HEK293 (cell line): ENCODE measurements around the gene NPEPL1.

Experiments
- CTCF ChIA-PET: fragments of 350-600 bp; formaldehyde crosslinking; extraction: SDS; loops from one replicate; lab custom pipeline; 2021; ENCODE audit warnings: antibody characterized with exemption; lab: Yijun Ruan, JAX
- POLR2A ChIA-PET: fragments of 300-600 bp; formaldehyde crosslinking; extraction: SDS; loops from one replicate; lab custom pipeline; 2020; ENCODE audit warnings: antibody characterized with exemption, inconsistent platforms; lab: Yijun Ruan, JAX
- H3K27ac ChIP-seq: fragments of 200-500 bp; sonication (Bioruptor generic); 2 replicates; pipeline ENCODE4 v1.5.1; 2014; ENCODE audit warnings: low read depth, low read length, control low read depth, inconsistent platforms; ENCODE audit errors: extremely low read depth
- H3K36me3 ChIP-seq, 2 experiments: fragments of 200-500 bp in 1 of 2; sonication (Bioruptor generic) in 1 of 2; 1 replicate in 1 of 2; 2 replicates in 1 of 2; pipeline ENCODE4 v1.5.1; 2014 to 2017; ENCODE audit warnings: inconsistent platforms in 2 of 2, low read length in 2 of 2; ENCODE audit not compliant: control insufficient read depth in 2 of 2, insufficient read depth in 1 of 2
- H3K4me1 ChIP-seq: fragments of 200-500 bp; sonication (Bioruptor generic); 2 replicates; pipeline ENCODE4 v1.5.1; 2014; ENCODE audit warnings: mild to moderate bottlenecking, low read length, inconsistent platforms; ENCODE audit not compliant: control insufficient read depth, insufficient read depth
- H3K4me3 ChIP-seq: 2 replicates; pipeline ENCODE4 v1.5.1; 2011; ENCODE audit warnings: low read depth, mild to moderate bottlenecking, control low read depth, low read length, moderate library complexity
- H3K9me3 ChIP-seq: fragments of 200-500 bp; sonication (Bioruptor generic); 2 replicates; pipeline ENCODE4 v1.5.1; 2014; ENCODE audit warnings: low read depth, low read length, inconsistent platforms; ENCODE audit not compliant: control insufficient read depth, insufficient read depth
- BCL11A ChIP-seq: fragments of 450-650 bp; formaldehyde crosslinking; IDR thresholded peaks from 2 replicates; pipeline ENCODE4 v1.5.1; 2016; ENCODE audit warnings: low read depth, missing biosample characterization, missing genetic modification characterization
- FEZF1 ChIP-seq: fragments of 450-650 bp; formaldehyde crosslinking; IDR thresholded peaks from 2 replicates; pipeline ENCODE4 v1.5.1; 2016; ENCODE audit warnings: missing biosample characterization, missing genetic modification characterization
- GFI1B ChIP-seq: fragments of 450-650 bp; formaldehyde crosslinking; IDR thresholded peaks from 2 replicates; pipeline ENCODE4 v1.5.1; 2016; ENCODE audit warnings: missing biosample characterization, missing genetic modification characterization
- GLI4 ChIP-seq: fragments of 450-650 bp; formaldehyde crosslinking; IDR thresholded peaks from 2 replicates; pipeline ENCODE4 v1.5.1; 2016; ENCODE audit warnings: missing biosample characterization, missing genetic modification characterization
- SP3 ChIP-seq: fragments of 450-650 bp; formaldehyde crosslinking; IDR thresholded peaks from 2 replicates; pipeline ENCODE4 v1.5.1; 2016; ENCODE audit warnings: missing biosample characterization, missing genetic modification characterization
- ZFP69B ChIP-seq: fragments of 450-650 bp; formaldehyde crosslinking; IDR thresholded peaks from 2 replicates; pipeline ENCODE4 v1.5.1; 2016; ENCODE audit warnings: missing biosample characterization, missing genetic modification characterization
- ZNF140 ChIP-seq: fragments of 450-650 bp; formaldehyde crosslinking; IDR thresholded peaks from 2 replicates; pipeline ENCODE4 v1.5.1; 2016; ENCODE audit warnings: missing biosample characterization, missing genetic modification characterization
- ZNF155 ChIP-seq: fragments of 450-650 bp; formaldehyde crosslinking; IDR thresholded peaks from 2 replicates; pipeline ENCODE4 v1.5.1; 2016; ENCODE audit warnings: missing biosample characterization, missing genetic modification characterization
- ZNF214 ChIP-seq: fragments of 450-650 bp; formaldehyde crosslinking; IDR thresholded peaks from 2 replicates; pipeline ENCODE4 v1.5.1; 2017; ENCODE audit warnings: missing biosample characterization, mild to moderate bottlenecking, missing genetic modification characterization, borderline replicate concordance
- ZNF221 ChIP-seq: fragments of 450-650 bp; formaldehyde crosslinking; IDR thresholded peaks from 2 replicates; pipeline ENCODE4 v1.5.1; 2017; ENCODE audit warnings: missing biosample characterization, missing genetic modification characterization, borderline replicate concordance
- ZNF335 ChIP-seq: fragments of 450-650 bp; formaldehyde crosslinking; conservative IDR thresholded peaks from 2 replicates; pipeline ENCODE4 v1.5.1; 2016; ENCODE audit warnings: missing biosample characterization, missing genetic modification characterization
- ZNF549 ChIP-seq: fragments of 450-650 bp; IDR thresholded peaks from 2 replicates; pipeline ENCODE4 v1.5.1; 2018; ENCODE audit warnings: missing biosample characterization, missing genetic modification characterization, mild to moderate bottlenecking, inconsistent platforms, moderate library complexity
- ZNF585B ChIP-seq: fragments of 450-650 bp; formaldehyde crosslinking; IDR thresholded peaks from 2 replicates; pipeline ENCODE4 v1.5.1; 2016; ENCODE audit warnings: missing biosample characterization, missing genetic modification characterization
- ZNF843 ChIP-seq: fragments of 450-650 bp; formaldehyde crosslinking; IDR thresholded peaks from 2 replicates; pipeline ENCODE4 v1.5.1; 2016; ENCODE audit warnings: missing biosample characterization, missing genetic modification characterization
- TF ChIP-seq, protein P1 (sequence below): fragments of 450-650 bp; formaldehyde crosslinking; IDR thresholded peaks from 2 replicates; pipeline ENCODE4 v1.5.1; 2016; ENCODE audit warnings: missing biosample characterization, missing genetic modification characterization
- TF ChIP-seq, protein P2 (sequence below): fragments of 450-650 bp; formaldehyde crosslinking; IDR thresholded peaks from 2 replicates; pipeline ENCODE4 v1.5.1; 2016; ENCODE audit warnings: missing biosample characterization, missing genetic modification characterization
- TF ChIP-seq, protein P3 (sequence below): fragments of 450-650 bp; formaldehyde crosslinking; IDR thresholded peaks from 2 replicates; pipeline ENCODE4 v1.5.1; 2017; ENCODE audit warnings: missing biosample characterization, missing genetic modification characterization
- TF ChIP-seq, protein P4 (sequence below): fragments of 450-650 bp; formaldehyde crosslinking; IDR thresholded peaks from 2 replicates; pipeline ENCODE4 v1.5.0; 2017; ENCODE audit warnings: missing biosample characterization, missing genetic modification characterization, borderline replicate concordance

The NPEPL1 gene

DNA sequence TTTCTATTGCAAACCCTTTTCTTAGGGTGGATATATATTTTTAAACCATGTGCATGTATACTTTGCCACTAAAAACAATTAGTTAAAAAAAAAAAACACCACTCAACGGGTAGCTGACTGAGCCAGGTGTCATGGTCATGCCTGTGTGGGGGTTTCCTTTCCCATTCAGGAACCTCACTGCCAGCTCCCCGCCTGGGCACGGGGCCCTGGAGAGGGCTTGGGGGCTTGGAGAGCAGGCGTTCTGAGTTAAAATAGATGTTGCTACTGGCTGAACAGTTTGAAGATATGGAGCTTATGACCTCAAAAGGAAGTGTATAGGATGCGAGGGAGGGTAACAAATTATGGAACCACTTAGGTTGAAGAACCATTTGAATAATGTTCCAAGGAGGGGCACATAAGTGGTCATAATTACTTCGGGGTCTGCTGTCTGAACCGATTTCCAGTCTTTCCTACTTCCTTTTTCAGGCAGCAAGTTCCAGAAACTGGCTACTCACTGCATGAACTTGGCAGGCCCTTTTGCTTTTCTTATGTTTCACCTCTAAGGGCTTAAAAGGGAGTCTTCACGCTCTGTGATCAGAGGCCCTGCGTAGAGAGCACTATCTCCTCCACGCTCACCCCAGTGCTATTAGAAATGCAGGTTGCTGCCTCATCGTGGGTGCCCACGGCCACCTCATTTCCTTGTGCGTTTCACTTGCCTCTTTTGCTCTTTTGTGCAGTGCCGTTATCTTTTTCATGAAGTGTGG is 31.6 kb upstream of the NPEPL1 start:
- Histone ChIP-seq H3K27ac (no peak overlapping the region), H3K36me3 (peaks cover 4 to 50% of the 10 kb centered on the region in 2 experiments), H3K4me3 (no peak overlapping the region), H3K9me3 (no peaks in the 10 kb centered on the region), H3K4me1 (peaks cover 13% of the 10 kb centered on the region)
- POLR2A ChIA-PET = no interaction called here
- TF ChIP-seq FEZF1 (no peak), ZNF335 (tag by site-specific recombination) (no peak), SP3 (tag by site-specific recombination) (no peak), GLI4 (no peak), ZNF843 (tag by site-specific recombination) (no peak), GFI1B (tag by site-specific recombination) (no peak), ZNF140 (tag by site-specific recombination) (no peak), ZNF221 (tag by site-specific recombination) (no peak), ZFP69B (tag by site-specific recombination) (no peak), ZNF214 (tag by site-specific recombination) (no peak), ZNF585B (tag by site-specific recombination) (no peak)
- TF ChIP-seq, protein P1, sequence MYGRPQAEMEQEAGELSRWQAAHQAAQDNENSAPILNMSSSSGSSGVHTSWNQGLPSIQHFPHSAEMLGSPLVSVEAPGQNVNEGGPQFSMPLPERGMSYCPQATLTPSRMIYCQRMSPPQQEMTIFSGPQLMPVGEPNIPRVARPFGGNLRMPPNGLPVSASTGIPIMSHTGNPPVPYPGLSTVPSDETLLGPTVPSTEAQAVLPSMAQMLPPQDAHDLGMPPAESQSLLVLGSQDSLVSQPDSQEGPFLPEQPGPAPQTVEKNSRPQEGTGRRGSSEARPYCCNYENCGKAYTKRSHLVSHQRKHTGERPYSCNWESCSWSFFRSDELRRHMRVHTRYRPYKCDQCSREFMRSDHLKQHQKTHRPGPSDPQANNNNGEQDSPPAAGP (tag by site-specific recombination) = no peak
- TF ChIP-seq, protein P2, sequence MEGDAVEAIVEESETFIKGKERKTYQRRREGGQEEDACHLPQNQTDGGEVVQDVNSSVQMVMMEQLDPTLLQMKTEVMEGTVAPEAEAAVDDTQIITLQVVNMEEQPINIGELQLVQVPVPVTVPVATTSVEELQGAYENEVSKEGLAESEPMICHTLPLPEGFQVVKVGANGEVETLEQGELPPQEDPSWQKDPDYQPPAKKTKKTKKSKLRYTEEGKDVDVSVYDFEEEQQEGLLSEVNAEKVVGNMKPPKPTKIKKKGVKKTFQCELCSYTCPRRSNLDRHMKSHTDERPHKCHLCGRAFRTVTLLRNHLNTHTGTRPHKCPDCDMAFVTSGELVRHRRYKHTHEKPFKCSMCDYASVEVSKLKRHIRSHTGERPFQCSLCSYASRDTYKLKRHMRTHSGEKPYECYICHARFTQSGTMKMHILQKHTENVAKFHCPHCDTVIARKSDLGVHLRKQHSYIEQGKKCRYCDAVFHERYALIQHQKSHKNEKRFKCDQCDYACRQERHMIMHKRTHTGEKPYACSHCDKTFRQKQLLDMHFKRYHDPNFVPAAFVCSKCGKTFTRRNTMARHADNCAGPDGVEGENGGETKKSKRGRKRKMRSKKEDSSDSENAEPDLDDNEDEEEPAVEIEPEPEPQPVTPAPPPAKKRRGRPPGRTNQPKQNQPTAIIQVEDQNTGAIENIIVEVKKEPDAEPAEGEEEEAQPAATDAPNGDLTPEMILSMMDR = no peak
- TF ChIP-seq, protein P3, sequence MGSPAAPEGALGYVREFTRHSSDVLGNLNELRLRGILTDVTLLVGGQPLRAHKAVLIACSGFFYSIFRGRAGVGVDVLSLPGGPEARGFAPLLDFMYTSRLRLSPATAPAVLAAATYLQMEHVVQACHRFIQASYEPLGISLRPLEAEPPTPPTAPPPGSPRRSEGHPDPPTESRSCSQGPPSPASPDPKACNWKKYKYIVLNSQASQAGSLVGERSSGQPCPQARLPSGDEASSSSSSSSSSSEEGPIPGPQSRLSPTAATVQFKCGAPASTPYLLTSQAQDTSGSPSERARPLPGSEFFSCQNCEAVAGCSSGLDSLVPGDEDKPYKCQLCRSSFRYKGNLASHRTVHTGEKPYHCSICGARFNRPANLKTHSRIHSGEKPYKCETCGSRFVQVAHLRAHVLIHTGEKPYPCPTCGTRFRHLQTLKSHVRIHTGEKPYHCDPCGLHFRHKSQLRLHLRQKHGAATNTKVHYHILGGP (tag by site-specific recombination) = no peak
- CTCF ChIA-PET = interaction anchor here (0.6 kb wide), 1 partner anchor 427 kb away, joined by 5 read pairs; no protein-coding TSS in a partner anchor

DNA sequence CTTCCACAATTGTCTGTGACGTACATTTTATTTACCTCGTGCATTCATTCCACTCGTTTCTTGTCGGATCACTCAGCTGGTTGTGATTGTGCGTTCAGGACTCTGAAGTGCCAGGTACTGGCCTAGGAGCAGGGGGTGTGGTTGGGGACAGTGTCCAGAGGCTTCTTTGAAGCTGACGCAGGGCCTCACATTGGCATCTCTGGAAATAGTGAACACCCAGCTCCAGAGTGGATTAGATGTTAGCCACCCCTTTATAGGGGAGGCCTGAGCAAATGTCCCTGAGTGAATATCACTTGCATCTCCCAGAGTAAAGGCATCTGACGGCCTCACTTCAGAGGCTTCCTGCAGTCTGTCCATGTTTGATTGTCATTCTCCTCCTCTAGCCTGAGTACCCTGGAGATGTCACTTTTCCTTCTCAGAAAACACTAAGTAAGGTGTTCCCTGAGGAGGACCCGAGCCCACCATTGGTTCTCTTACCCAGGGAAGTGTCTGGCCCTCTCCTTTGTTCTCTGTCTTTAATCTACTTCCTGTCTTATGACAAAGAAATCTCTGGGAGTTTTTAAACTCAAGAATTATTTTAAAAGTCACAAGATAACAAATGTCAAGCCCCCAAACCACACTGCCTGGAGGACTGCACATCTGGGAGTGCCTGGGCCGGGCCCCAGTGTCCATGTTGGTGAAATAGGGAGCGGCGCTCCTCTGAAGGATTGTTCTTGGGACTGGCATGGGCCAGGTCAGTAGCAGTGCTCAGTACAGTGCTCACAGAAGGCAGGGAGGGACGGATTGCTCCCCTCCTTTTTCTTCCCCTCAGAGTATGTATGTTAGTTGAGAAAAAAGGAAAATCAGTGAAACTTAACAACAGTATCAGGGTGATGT is 30.8 kb upstream of the NPEPL1 start:
- POLR2A ChIA-PET = no interaction called here
- TF ChIP-seq SP3 (tag by site-specific recombination) = no peak
- TF ChIP-seq ZNF155 = no peak
- no peak for TF ChIP-seq BCL11A
- no peak for TF ChIP-seq ZNF549 (tag by site-specific recombination)
- TF ChIP-seq, protein P4, sequence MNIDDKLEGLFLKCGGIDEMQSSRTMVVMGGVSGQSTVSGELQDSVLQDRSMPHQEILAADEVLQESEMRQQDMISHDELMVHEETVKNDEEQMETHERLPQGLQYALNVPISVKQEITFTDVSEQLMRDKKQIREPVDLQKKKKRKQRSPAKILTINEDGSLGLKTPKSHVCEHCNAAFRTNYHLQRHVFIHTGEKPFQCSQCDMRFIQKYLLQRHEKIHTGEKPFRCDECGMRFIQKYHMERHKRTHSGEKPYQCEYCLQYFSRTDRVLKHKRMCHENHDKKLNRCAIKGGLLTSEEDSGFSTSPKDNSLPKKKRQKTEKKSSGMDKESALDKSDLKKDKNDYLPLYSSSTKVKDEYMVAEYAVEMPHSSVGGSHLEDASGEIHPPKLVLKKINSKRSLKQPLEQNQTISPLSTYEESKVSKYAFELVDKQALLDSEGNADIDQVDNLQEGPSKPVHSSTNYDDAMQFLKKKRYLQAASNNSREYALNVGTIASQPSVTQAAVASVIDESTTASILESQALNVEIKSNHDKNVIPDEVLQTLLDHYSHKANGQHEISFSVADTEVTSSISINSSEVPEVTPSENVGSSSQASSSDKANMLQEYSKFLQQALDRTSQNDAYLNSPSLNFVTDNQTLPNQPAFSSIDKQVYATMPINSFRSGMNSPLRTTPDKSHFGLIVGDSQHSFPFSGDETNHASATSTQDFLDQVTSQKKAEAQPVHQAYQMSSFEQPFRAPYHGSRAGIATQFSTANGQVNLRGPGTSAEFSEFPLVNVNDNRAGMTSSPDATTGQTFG (tag by site-specific recombination) = no peak
- H3K9me3 ChIP-seq = no peaks in the 10 kb centered on the region
- H3K4me1 ChIP-seq = peaks cover 13% of the 10 kb centered on the region
- no peak overlapping the region for H3K4me3 ChIP-seq
- peaks cover 9 to 54% of the 10 kb centered on the region in 2 experiments for H3K36me3 ChIP-seq
- H3K27ac ChIP-seq = no peak overlapping the region
- CTCF ChIA-PET = no interaction called here
